GF-D8 (cell line): ENCODE results near the gene NUCB2.

Experiments
- DNase-seq: peaks from one replicate; lab custom pipeline; 2025; lab: John Stamatoyannopoulos, UW

NUCB2 gene

DNA sequence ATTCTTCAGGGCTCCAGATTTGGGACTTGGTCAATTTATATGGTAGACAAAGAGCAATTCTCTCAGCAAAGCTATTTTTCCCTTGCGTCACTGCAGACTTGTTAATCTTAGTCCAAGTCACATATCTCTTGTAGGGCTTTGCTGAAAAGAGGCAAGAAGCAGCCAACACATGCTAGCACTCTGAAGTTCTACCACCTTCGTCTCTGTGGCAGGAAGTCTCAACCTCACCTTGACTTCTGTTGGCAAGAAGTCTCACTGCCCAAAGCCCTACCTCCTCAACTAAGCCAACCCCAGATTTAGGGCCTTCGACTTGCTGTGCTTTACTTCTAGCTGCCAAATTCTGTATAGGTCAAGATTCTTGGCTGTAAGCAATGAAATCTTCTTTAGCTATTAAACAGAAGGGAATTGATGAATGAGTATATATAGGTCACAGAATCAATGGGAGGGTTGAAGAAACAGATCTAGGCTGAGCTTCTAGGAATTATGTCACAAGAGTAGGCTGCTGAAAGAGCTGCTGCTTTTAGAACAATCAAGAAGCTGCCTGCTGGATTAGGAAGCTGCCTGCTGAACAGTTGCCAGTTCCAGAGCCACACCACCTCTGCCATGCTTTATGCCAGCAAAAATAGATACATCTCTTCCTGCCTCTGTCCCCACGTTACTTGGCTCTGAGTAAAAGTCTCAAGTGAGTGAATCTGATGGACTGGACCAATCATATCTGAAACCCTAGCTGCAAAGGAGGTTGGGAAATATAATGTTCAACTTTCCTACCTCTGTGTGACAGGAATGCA, 57.5 kb downstream of the NUCB2 start:
- DNase-seq = no peak

DNA sequence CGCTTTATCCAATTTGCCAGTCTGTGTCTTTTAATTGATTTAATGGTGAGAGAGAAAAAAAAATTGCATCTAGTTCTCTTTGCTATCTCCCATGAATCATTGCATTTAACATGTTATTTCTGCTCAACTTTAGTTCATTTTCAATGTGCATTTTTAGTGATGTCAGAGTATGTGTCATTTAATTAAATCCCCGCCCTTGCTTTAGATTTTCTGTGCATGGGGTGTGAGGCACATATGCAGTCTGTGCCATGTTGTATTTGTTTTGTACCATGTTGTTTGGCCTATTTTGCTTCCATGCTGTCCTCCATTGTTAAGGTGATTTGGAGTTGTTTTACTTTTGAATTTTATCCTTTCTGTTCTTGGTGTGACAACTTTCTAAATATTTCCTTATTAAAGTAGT, 66.7 kb downstream of the NUCB2 start:
- DNase-seq = no peak

DNA sequence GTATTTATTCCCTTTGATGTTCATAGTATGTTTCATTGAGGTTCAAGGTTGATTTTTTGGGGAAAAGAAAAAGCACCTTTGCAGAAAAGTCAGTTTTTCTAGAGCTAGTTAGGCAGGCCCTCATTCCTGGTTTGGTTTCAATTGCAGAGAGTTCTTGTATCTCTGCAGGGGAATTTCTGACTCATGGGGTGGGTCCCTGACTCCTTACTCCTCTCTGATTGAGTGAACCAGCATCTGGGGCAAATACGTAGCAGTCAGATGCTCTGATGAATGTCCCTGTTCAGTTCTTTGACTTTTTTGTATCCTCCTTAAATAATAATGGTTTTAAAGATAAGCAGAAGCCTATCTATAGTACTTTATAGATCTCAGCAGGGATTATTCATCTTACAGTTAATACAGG, 67.4 kb downstream of the NUCB2 start:
- DNase-seq = no peak

DNA sequence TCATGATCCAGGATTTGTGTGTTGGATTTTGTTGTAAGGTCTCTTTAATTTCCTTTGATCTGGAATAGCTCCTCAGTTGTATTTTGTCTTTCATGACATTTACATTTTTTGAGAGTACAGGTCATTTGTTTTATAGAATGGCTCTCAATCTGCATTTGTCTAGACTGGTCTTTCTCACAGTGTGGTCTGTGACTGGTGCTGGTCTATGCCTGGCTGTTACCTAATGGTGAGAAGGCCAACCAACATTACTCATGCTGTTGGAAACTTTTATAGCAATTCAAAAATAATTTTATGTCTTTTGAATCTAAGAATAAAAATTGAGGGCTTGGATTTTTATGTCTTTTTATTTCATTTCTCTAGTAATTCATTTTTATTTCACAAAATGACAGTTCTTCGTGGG, 71.1 kb downstream of the NUCB2 start:
- no peak for DNase-seq

DNA sequence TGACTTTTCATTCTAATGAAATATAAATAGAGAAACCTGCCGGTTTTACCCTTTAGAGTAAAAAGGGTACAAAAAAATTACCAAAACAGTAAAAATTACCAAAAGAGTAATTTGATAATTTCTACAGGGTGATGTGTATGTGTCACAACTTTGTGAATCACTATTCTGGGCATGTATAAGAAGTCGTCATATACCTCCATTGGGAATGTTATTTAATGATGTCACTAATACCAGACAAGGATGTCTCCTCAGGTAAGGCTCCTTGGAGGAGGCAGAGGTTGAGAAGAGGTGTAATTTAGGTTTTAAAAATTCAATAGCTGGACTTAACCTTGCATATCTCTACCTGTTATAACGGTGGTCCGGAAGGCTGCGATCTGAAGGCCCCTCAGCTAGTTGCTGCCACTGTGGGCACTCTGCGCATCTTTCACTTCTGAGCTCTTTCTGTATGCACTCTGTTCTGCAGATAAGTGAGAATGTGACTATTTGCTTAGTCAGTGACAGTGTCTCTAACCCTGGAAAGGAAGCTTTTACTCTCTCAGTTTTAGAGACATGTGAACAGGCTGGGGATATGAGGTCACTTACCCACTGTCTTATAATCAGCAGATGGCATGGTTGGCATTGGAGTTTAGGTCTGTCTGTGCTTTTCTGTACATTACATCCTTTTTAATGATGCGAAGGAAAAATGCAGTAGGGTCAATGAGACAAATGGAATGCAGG, 74.1 kb downstream of the NUCB2 start:
- no peak for DNase-seq

DNA sequence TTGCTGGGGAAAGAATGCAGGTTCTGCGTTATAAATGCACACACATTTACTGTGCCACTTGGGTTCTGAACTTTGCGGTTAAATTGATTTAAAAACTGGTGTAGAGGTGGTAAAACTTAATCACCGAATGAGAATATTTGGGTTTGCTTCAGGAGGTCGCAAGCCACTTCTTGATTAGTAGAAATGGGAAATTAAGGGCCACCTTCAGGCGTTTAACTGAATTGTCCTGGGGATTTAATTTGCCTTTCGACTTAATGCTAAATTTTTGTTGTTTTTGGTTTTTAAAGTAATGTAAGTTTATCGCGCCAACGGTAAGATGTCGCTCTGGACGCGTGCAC, 74.6 kb downstream of the NUCB2 start:
- no peak for DNase-seq

DNA sequence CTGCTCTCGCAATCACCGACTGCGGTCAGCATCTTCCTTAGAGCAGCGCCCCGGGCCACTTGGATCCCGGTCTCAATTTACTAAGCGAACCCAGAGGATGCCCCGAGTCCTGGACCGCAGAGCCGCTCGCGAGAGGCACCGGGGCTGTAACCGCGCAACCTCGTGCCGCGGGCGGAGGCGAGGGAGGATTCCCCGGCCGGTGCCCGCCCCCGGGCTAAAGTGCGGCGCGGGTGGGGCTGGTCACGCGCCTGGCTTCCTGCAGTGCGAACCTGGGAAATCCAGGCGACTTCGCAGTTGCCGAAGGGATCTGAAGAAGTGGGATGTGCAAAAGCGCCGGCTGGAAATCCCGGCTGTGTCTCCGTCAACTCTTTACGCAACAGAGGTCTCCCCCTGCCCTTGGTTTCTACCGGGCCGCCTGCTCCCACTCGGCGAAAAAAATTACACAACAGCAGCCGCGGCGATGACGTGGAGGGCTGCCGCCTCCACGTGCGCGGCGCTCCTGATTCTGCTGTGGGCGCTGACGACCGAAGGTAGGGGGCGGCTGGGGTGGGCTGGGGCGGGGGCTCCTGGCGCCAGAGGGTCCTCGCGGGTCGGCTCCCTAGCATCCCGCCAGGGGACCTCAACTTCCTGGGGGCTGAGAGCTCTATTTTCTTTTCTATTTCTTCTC, 75.1 kb downstream of the NUCB2 start, which contains the start of gene NCR3LG1:
Gene NCR3LG1, plus strand, starts transcription at position 291 of the 667 bp plus-strand sequence. Its CDS starts 170 bp downstream, at position 461.
- DNase-seq = peak; percentile 9

DNA sequence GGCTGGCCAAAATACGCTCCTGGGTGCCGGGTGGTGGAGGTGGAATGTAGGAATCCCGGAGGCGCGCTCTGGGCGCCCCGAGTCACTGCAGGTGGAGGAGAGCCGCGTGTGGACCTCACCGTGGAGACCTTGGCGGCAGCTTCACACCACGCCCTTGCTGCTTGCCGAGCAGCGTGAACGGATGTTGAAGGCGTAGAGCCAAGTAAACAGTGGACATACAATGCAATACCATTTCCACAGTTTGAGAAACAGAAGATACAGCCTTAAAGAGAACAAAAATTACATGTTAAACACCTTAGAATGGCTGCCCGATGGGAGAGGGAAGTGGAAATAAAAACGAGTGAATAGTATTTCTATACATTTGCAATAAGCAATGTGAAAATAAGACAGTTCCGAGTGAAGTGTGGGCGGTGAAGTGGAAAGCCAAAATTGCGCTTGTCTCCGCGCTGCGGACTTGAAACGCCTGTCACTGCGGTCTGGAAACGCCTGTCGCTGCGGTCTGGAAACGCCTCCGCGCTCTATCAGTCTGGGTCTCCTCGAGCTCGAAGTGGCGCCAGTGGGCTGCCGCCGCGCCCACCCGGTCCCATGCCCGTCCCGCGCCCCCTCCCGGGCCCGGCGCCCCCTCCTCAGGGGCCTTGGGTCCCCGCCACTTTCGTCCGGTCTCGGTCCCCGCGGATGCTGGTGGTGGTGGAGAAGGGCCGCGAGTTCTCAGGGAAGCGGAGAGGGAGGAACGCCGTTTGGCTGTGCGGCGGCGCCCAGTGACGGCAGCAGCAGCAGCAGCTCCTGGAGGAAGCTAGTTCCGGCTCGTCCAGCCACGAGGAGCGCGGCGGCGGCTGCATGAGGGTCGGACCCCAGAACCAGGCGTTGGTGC, 76.6 kb downstream of the NUCB2 start:
- peak; percentile 21 for DNase-seq

DNA sequence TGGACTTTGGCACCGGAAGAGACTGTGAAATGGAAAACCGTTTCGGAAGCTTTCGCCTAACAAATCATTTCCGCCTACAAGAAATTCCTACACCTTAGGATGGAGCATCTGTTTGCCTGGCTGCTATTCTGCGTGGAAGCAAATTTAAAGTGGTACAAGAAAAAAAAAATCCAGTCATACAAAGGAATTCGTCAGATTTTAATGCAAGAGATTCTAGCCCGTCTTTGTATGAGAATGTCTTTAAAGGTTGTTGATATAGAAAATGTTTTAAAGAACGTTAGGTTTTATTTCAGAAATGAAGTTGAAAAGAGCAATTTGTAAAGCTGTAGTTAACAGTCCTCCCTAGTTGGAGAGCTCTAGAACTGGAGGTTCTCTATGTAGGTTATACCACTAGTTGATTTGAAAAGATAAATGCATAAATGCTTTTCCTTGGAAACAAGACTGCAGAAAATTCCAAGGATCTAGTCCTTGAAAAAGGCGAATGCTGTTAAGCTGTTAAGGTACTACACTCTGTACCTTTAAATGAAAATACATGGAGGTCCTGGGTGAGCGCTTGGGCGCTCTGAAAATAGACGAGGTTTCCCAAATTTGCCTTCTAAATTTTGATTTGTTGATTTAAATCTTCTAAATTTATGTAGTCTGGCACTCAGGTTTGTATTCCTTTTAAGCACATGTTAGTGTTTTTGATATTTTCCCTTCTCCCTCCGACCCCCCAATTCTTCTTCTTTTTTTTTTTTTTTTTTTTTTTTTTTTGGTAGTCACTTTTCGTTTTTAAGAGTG, 77.5 kb downstream of the NUCB2 start:
- DNase-seq = no peak

DNA sequence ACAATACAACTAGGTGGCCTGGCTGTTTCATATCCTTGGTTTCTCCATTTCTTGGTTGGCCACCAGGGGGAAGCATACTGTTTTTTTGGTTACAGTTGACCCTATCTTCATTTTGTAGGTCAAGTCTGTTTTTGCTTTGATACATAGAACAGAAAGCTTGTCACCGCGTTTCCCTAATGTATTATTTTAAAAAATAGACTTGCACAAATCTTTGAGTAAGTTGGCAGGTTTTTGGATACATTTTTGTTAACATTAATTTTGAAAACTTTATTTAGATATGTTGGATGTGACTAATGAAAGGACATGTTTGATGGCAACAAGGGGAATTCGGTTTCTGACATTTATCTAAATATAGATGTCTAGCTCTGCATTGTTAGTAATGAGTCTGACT, 78.1 kb downstream of the NUCB2 start:
- DNase-seq = peak; percentile 44

DNA sequence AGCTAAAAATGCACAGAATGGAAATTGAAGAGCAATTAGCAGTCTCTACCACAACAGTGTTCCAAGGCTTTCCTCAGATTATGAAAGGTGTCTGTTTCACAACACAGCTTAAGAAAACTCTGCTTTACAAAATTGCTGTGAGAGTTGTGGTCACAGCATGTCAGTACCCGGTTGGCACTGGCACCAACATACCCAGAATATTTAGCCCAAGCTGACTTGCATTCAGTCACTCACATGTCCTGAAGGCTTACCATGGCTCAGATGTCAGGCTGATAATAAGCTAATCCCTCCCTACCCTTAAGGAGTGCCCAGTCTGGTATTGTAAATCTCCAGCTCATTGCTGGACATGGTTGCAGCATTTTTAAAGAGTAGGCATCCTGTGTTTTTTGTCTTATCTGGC, 90.0 kb downstream of the NUCB2 start:
- DNase-seq = no peak

DNA sequence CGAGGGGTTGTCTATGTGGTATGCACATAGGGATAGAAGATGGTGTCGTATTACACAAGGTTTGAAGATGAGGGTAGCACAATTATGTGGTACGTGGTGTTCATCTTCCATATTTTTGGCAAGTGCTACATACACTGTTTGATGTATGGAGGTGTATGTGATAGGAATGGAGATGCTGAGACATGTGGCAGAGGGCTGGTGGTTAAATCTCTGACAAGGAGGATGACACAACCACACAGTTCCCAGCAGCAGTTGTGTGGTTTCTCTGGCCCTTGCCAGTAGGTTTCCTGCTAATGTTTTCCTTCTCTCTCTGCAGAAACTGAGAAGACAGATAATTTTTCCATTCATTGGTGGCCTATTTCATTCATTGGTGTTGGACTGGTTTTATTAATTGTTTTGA, 92.0 kb downstream of the NUCB2 start:
- no peak for DNase-seq

DNA sequence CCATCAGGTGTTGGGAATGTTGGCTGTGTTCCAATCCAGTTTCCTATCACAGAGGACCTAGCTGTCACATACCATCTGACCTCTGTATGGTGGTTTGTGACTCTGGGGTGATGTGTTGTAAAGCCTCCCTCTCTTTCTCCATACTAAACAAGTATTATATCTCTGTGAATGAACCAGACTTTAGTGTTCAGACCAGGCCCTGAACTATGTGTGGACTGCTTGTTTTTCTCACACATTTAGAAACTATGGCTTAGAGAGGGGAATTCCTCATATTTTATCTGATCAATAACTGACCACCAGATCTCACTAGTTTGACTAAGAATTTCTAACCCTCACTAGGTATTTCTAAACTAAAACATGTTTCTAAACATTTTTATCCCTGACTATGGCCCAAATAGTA, 92.6 kb downstream of the NUCB2 start:
- DNase-seq = no peak

DNA sequence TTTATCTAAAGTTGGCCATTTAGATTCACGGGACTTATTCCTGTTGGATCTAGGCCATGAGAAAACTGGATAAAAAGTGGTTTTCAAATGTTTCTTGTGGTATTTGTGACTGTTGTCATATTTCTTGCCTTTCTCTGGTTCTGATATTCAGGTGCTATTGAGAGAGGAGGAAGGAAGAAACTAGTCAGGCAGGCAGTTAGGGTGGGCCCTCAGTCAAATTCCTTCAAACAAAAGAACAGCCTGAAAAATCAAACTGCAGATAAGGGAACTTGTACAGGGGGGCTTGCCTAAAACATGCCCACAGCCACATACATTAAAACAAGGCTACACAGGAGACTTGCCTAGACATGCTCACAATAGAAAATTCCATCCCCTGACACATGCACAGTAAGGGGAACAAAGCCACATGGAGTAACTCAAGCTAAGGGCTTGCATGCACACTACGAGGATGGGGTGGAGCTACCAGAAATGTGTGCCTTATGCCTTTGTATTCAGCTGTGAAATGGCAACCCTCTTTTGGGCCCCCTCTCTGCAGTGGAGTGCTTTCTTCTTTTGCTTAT, 93.2 kb downstream of the NUCB2 start:
- no peak for DNase-seq

DNA sequence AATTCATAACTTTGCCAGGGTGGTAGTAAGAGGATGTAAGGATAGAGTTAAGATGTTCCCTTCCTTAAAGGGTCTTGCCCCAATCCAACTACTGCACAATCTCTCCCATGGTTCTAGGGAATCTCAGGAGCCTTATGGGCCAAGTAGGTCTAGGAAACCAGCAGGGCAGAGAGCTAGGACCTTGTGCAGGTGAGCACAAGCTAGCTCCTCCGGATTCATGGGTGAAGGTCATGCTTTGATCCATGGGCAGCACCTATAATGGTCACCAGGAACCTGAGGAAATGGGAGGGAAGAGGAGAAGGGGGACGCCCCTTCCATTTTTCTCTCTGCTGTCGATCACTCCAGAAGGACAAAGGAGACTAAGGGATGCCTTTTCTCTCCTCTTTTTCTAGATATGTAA, 95.1 kb downstream of the NUCB2 start:
- no peak for DNase-seq

DNA sequence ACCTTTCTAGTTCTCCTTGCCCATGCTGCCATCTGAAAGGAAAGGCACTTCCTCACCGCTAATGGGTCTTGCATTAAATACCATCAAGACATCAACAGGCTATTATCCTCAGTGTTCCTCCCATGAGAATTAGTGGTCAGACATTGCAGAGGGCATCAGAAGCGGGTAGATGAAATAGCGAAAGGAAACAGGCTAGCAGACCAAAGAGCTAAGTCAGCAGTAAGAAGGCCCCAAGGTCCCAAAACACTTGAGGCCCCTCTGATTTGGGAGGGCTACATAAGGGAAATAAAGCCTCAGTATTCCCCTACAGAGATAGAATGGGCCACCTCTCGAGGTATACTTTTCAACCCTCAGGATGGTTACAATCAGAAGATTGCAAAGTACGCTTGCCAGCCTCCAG, 99.0 kb downstream of the NUCB2 start:
- DNase-seq = no peak

DNA sequence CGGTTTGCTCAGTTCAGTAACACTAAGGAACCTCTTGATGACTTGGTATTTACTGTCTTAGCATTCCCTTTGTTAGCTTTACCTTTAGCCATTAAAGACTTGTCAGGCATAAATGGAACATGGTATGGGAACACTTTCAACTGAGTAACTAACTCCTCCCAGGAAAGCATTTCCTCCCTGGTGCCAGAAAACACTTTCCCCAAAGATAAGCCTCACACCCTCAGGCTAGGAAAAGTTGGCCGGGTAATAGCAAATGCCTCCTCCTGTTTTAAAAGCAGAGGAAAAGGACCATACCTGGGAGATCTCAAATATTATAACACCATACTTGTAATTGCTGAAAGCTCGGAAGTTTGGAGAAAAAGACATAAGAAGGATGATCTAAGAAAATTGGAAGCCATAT, 100.0 kb downstream of the NUCB2 start:
- no peak for DNase-seq

DNA sequence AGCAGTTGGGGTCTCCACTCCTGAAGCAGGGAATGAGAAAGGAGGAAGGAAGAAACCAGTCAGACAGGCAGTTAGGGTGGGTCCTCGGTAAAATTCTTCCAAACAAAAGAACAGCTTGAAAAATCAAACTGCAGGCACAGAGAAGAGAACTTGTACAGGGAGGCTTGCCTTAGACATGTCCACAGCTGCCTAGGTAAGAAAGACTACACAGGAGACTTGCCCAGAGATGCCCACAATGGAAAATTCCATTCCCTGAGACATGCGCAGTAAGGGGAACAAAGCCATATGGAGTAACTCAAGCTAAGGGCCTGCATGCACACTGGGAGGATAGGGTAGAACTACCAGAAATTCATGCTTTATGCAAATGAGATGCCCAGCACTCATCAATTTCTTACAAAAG, 102.1 kb downstream of the NUCB2 start:
- DNase-seq = no peak

DNA sequence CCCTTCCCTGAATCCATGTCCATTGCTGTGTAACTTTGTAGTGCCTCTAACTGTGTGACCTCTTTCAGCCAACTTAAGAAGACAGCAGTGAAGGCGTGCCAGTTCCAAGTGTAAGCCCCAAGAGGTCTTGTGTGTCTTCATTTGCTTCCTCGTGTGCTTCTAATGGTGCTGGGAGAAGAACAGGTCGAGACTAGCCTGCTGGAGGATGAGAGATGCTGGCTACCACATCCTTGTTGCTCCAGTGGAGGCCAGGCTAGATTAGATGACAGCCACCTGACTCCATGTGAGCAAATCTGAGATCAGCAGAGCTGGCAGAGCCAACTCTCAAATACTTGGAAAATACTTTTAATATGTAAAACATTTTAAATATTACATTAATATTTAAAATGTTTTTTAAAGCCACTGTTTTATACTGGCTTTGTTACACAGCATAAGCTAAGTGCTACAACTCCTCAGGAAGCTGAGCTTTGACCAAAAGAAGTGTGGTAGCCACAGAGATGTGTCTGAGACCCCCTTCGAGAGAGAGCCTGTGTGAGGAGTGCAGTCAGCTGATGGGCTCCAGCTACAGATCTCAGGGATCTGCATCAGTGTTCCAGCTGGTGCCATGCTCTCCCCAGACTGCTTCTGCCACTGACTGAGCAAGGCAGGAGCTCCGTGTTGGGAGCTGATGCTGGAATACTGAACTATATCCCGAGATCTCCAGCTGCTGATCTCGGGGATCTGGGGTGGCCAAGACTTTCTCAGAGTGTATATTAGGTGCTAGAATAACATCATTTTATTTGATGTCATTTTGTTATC, 103.0 kb downstream of the NUCB2 start:
- DNase-seq = no peak

DNA sequence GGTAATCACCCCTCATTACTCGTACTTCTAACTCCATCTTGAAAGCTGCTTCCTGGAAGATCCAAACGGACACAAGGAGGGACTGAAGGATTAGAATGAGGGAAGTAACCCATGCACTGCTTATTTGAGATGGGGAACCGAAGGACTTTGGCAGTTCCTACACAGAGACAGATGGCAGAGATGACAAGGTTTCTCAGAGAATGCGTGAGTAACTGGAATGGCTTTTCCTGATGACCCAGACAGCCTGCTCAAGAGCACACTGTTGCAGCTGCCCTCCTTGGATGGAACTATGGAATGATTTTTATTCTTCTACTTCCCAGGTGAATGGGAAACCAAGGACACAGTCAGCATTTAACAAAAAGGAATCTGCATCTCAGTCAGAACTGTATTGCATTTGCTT, 104.6 kb downstream of the NUCB2 start:
- DNase-seq = no peak
